GM18498 (cell line): ENCODE data around the gene ME3.

Experiments
- ATAC-seq: cut with Tn5 transposase; IDR thresholded peaks from one replicate; pipeline ENCODE4 v1.9.1; 2021; ENCODE audit warnings: mild to moderate bottlenecking, moderate library complexity; ENCODE audit not compliant: unreplicated experiment

The ME3 gene

GRCh38 chr11:86519064-86519911, 153.1 kb downstream of the ME3 start:
- ATAC-seq, result no peak

- no peak for ATAC-seq
These were observed 154.2 kb downstream of the ME3 start for GRCh38 chr11:86518211-86518610.

GRCh38 chr11:86517557-86517956, 154.9 kb downstream of the ME3 start:
- no peak for ATAC-seq

DNA sequence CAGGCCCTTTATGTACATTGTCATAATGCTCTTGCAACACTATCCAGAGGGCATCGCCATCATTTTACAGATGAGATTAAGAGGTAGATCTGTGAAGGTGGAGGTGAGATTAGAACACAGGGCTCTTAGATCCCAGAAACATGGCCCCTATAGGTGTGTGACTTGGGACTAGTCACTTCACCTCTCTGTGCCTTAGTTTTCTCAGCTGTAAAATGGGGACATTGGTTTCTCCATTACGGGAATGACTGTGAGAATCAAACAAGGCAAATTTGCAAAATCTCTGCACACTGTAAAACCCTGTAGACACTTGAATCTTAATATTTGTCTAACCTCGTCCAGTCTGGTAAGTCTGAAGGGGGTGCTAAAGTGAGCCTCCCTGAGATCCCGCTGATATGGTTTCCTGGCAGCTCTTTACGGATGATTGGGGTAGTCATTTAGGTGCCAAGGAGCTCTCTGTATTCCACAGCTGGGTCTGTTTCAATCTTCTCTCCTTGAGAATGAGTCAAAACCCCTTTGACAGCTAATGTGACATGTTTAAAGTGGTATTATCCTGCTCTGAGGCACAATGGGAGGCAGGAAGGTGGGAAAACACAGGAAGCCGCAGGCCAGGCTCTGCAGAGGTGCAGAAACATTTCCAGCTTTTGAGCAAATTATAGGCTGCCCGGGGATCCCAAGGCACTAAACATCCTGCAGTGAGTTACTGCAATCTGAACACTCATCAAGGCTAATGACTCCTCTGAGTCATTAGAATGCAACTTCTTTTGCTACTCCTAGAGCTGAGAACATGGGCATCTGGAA, 156.9 kb downstream of the ME3 start:
- ATAC-seq, result no peak

DNA sequence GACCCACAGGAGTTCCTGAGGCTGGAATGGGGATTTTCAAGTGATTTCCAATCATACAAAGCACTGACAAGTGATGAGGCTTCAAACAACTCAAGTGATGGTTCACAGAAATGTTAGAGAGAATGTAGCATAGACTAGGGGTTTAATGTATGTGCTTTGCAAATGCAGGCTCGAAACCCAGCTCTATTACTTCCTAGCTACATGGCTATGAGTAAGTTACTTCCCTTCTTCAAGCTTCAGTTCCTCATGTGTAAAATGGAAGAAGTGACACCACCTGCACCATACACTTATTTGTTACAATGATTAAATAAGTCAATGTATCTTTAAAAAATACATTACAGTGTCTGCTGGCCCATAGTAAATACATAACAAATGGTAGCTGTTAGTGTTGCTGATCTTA, 158.0 kb downstream of the ME3 start:
- peak; percentile 40 for ATAC-seq

- no peak for ATAC-seq
These were observed 158.6 kb downstream of the ME3 start for GRCh38 chr11:86513746-86514373.

- ATAC-seq, result no peak
These were observed 159.3 kb downstream of the ME3 start for GRCh38 chr11:86513138-86513537.

DNA sequence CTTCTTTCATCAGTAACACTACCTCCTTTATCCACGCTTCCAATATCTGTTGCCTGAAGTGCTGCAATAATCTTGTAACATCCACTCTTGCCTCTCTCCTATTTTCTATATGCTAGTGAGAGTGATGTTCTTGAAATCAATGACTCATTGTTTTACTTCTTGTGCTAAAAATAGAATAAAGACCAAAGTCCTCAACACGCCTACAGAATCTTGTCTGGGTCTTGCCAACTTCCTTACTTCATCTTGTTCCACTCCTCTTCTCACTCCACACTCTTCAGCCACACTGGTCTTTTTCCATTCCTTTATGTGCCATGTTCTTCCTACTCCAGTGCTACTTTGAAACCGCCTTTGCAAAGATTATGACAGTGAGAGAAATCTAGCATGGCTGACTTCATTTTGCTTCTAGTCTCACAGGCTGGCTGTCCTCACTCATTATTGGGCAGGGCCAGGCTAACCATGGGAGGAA, 161.3 kb downstream of the ME3 start:
- ATAC-seq, result peak; percentile 70

- ATAC-seq, result no peak
These were observed 161.7 kb downstream of the ME3 start for GRCh38 chr11:86510674-86511073.

DNA sequence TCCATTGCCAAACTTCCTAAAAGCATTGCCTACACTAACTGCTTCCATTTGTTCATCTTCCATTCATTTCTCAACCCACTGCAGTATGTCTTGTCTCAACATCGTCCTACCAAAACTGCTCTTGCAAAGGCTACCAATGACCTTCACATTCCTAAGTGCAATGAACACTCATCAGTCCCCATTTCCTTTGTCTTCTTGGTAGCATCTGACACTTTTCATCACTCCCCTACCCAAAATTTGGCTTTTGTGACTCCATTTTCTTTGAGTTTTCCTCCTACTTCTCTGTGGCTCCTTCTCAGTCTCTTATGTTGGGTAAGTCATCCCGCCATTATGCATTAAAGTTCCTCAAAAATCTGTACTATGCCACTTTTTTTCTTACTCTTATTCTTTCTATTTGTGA, 162.3 kb downstream of the ME3 start:
- ATAC-seq, result no peak

GRCh38 chr11:86509588-86509974, 162.8 kb downstream of the ME3 start:
- no peak for ATAC-seq

DNA sequence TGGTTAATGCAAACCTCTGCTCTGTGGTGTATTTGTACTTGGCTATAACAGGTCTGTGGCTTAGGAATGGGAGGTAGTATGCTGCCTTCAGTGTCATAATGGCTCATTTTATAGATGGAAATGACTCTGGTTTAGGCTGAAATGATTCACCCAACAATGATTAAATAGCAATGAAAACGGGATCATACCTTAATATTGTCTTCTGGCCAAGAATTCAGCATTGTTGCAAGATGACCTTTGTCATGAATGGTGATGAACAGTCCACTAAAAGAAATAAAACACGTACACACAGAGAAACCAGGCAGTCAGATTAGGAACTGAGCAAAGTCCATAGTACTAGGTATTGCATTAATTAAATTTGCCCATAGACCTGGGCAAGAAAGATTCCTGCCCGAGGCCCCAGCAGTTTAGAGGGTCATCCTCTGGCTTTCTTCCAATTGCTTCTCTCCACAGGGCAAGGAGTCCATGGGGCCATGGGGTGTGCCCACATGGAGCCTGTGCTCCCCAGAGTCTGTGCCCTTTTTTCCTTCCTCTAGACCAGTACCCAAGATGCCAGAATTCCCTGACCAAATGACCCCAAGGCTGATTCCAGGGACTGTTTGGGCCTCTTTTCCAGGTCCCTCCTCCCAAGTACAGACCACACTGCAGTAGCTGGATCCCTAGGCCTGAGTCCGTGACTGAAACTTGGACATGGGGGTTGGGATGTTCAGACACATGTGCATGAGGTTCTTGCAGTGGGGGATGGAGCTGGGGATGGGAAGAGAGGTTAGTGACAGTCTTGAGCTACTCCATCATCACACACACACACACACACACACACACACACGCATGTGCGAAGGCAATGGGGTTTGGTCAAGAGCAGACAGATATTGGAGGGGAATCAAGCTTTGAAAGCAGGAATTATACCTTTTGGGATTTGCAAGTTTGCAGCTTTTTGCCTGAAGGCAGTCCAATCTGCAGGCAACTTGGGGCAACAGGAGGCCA, 163.5 kb downstream of the ME3 start:
- ATAC-seq, result no peak

DNA sequence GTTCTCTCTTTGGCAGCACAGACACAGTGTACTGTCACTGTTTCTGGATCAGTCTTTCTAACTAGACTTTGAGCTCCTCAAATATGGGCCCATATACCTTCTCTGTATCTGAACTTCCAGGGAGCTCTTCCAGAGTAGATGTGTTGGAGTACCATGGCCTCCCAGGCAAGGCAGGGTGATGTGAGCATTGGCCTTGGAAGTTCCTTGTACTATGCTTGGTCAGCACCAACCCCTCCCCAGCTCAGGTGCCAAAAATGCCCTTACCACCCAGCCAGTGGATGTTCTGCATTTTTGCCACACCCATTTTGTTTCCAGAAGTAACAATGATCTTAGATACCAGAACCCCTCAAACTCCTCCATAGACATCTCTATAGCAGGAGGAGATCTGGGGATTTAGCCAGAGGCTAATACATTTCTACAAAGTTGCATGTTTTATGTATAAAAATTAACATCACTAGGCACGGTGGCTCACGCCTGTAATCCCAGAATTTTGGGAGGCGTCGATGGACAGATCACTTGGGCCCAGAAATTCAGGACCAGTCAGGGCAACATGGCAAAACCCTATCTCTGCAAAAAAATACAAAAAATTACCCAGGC, 165.1 kb downstream of the ME3 start:
- no peak for ATAC-seq

DNA sequence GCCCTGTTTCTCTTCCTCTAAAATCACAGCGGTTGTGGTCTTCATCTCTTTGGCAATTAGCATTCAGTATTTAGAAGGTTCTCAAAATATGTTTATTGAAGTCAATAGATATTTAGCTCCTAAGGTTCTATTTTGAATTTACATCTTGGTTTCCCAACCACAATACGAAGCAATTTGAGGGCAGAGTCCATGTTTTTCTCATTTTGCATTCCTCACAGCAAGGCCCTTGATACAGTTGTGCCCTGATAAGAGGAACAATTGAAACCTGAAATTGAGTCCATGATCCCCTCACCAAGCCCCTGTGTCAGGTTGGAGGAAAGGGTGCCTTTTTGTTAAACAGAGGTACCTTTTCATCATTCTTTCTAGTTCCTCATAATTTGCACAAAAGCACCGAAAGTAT, 166.2 kb downstream of the ME3 start:
- no peak for ATAC-seq

DNA sequence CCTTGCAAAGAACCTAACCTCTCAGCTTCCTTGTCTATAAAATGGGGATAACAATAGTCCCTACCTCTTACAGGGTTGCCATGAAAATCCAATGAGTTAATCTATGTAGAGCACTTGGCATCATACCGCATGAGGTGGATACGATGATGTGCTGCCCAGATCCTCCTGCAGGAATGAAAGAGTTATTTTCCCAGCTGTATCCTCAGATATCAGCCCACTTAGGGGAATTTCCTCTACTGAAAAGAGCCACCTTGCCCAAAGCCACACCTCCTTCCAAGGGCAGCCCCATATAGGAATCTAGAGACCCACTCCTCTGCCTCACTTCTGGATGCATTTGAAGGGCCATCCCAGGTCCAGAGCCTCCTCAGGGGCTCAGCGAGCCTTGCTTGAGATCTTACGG, 169.3 kb downstream of the ME3 start:
- no peak for ATAC-seq

- ATAC-seq, result no peak
These were observed 170.2 kb downstream of the ME3 start for GRCh38 chr11:86502137-86502642.

DNA sequence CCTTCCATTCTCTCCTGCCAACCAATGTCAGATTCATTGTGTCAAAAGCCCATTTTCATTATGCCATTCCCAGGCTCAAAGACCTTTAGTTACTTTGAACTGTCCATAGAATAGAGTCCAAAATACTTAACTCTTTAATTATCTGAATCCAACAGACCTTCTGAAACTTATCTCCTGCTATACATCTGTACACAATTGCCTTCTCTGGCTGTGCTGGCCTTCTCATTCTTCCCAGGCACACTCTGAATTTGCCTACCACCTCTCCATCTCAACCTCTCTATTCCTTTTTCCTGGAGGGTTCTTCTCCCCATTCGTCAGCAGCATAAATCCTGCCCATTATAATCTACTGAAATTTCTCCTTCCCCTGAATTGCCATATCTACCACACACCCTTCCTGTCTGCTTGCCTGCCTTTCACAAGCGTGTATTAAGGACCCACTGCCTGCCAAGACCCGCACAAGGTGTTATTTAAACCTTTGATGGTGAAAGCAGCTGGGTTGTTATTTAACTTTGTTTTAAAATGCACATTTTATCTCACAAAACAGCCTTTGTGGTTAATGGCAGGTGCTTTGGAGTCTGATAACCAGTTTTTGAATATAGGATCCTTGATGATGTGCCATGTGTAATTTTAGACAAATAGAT, 171.8 kb downstream of the ME3 start:
- ATAC-seq, result no peak

DNA sequence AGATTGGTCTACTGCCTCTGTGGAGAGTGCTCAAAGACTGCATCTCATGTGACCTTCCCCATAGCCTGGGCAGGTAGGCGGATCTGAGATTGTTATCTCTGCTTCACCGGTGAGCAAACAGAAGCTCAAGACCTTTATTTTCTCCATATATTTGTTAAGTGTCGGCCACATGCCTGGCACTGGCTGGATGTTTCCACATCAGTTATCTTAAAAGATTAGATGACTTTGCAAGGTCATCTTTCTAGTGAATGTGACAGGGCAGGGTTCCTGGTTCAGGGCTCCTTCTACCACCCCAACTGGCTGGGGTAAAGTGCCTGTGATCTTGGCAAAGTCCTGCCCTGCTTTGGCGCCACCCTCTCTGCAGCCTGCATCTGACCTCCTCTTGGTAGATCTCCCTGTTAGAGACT, 172.7 kb downstream of the ME3 start:
- ATAC-seq, result no peak

DNA sequence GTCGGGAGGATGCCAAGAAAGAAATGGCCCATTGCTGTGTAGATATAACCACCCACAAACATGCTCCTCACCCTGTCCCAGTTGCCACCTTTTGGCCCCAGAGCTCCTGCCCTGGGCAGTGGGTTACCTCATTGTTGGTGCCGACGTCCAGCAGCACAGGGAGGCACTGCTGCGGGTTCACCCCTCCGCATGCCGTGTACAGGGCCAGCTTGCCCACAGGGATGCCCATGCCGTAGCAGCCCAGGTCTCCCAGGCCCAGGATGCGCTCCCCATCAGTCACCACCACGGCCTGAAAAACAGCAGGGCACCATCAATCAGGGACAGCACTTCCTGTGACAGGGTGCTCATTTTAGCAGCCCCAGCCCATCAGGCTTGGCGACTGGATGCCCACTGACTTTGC, 174.6 kb downstream of the ME3 start:
- no peak for ATAC-seq
